Measurements from ENCODE around the gene MYL5.
"Not testable (repeated sequence)": the region's sequence is repeated elsewhere in the genome, so short reads cannot be mapped to it uniquely, and the experiment has no call there.

The MYL5 gene

GRCh38 chr4:730511-730910 lies 56.2 kb downstream of the MYL5 start:
- no peak for DNase-seq

- not testable (repeated sequence) for DNase-seq
Observed at GRCh38 chr4:730946-731904, 56.9 kb downstream of the MYL5 start.

Data from effector CD4-positive, alpha-beta T cell (primary cell).